ENCODE measurements around the gene AGBL1.

AGBL1 gene

GRCh38 chr15:86744198-86744780 lies 664.6 kb downstream of the AGBL1 start:
- no peak overlapping the region for H3K4me3 ChIP-seq (ENCODE audit: low read depth, low read length)
- no peak for DNase-seq (ENCODE audit: low read depth)
- TF ChIP-seq, protein P1, sequence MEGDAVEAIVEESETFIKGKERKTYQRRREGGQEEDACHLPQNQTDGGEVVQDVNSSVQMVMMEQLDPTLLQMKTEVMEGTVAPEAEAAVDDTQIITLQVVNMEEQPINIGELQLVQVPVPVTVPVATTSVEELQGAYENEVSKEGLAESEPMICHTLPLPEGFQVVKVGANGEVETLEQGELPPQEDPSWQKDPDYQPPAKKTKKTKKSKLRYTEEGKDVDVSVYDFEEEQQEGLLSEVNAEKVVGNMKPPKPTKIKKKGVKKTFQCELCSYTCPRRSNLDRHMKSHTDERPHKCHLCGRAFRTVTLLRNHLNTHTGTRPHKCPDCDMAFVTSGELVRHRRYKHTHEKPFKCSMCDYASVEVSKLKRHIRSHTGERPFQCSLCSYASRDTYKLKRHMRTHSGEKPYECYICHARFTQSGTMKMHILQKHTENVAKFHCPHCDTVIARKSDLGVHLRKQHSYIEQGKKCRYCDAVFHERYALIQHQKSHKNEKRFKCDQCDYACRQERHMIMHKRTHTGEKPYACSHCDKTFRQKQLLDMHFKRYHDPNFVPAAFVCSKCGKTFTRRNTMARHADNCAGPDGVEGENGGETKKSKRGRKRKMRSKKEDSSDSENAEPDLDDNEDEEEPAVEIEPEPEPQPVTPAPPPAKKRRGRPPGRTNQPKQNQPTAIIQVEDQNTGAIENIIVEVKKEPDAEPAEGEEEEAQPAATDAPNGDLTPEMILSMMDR (conservative IDR thresholded peaks at IDR 0.05; ENCODE audit: low read depth, low read length) = no peak

DNA sequence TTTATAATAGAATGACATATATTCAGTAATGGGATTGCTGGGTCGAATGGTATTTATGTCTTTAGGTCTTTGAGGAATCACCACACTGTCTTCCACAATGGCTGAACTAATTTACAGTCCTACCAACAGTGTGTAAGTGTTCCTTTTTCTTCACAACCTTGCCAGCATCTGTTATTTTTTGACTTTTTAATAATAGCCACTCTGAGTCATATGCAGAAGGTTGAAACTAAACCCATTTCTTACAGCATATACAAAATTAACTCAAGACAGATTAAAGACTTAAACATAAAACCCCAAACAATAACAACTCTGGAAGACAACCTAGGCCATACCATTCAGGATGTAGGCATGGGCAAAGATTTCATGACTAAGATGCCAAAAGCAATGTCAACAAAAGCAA lies 671.4 kb downstream of the AGBL1 start:
- no peak overlapping the region for H3K4me3 ChIP-seq (ENCODE audit: low read depth, low read length)
- TF ChIP-seq, protein P1 (conservative IDR thresholded peaks at IDR 0.05; ENCODE audit: low read depth, low read length) = no peak
- DNase-seq (ENCODE audit: low read depth) = no peak

DNA sequence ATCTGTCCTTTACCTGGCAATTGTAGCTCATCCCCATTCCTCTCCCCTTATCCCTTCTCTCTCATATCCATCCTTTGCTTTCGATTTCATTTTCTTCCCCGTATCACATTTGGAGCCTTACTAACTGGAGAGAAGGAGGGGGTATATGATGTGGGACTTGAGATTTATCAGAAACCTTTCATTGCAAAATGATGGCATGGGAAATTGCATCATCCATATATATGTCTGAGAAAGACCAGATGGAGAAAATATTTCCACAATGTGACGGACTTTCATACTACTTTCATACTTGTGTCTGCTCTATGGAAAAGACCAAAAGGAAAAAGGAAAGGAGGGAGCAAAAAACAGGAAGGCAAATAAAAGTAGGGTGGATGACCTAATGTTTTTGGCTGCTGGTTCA lies 675.2 kb downstream of the AGBL1 start:
- TF ChIP-seq, protein P1 (conservative IDR thresholded peaks at IDR 0.05; ENCODE audit: low read depth, low read length) = no peak
- no peak overlapping the region for H3K4me3 ChIP-seq (ENCODE audit: low read depth, low read length)
- no peak for DNase-seq (ENCODE audit: low read depth)

DNA sequence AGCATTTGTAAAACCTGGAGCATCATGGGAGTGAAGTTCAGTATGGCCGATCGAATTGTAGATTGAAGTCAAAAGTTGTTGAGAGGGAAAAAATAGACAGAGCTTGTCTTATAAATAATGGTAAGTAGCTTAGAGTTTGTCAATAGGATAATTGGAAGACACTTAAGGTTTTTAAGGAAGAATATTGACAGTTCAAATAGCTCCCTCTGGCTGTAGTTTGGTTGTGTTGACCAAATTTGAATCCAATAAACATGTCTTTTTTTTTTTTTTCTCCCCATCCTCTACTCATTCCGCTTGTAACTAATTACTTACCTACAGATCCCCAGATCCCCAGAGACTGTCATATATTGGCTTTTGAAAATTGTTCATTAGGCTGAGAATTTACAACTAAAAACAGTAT lies 677.0 kb downstream of the AGBL1 start:
- no peak overlapping the region for H3K4me3 ChIP-seq (ENCODE audit: low read depth, low read length)
- DNase-seq (ENCODE audit: low read depth) = no peak

DNA sequence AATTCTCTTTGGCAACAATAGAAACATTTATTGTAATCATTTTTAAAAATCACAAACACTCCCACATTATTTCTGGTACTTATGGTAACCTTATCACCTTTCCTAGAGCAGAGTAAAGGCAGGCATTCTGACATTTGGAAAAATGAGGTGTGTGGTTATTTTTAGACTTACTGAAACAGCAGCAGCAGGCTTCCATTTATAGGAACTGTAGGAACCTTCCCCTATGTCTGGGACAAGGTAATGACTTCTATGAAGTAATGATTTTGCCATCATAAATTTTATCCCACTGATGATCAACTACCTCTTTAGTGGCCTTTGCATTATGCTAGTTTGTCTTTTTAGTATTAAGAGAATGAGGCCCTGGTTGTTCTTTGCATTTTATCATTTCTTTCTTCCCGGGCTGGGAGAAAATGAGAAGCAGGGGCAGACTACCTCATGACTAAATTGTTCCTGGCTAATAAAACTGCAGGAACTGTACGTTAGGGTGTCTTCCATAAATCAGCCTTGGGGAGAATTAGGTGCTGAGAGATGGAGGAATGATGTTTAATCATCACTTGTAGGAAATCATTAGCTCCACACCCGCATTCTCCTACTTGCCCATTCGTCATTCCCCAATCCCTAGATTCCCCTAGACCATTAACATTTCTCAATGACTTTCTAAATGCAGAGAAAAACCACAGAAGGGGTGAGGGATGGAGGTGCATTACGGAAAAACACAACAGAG lies 680.3 kb downstream of the AGBL1 start:
- no peak overlapping the region for H3K4me3 ChIP-seq (ENCODE audit: low read depth, low read length)
- DNase-seq (ENCODE audit: low read depth) = no peak
- TF ChIP-seq, protein P1 (conservative IDR thresholded peaks at IDR 0.05; ENCODE audit: low read depth, low read length) = no peak

More for the DNA sequence above, 677.0 kb downstream of the AGBL1 start:
- TF ChIP-seq, protein P1 (conservative IDR thresholded peaks at IDR 0.05; ENCODE audit: low read depth, low read length) = no peak

DNA sequence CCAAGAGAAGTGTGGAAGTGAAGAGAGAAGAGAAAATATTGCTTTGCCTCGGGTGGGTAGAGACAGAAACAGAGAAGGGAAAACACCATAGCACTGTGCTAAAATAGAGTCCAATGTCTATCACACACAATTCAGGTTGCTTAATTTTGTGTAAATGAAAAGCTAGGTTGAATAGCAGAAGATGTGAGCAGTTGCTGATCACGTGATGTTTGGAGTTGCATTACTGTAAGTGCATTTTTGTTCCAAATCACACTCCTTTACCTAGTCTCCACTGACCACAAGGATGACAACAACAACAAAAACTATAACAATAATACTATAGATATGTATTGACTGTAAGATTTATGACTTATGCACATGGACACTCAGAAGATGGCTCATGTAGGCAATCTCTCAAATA lies 683.2 kb downstream of the AGBL1 start:
- TF ChIP-seq, protein P1 (conservative IDR thresholded peaks at IDR 0.05; ENCODE audit: low read depth, low read length) = no peak
- no peak overlapping the region for H3K4me3 ChIP-seq (ENCODE audit: low read depth, low read length)

GRCh38 chr15:86764021-86764420 lies 684.4 kb downstream of the AGBL1 start:
- DNase-seq (ENCODE audit: low read depth) = no peak
- TF ChIP-seq, protein P1 (conservative IDR thresholded peaks at IDR 0.05; ENCODE audit: low read depth, low read length) = no peak
- no peak overlapping the region for H3K4me3 ChIP-seq (ENCODE audit: low read depth, low read length)

More for the DNA sequence above, 683.2 kb downstream of the AGBL1 start:
- no peak for DNase-seq (ENCODE audit: low read depth)

Data from choroid plexus epithelial cell (primary cell).